HG02885 (cell line): ENCODE measurements around the gene AFF3.
"Not testable (repeated sequence)": the region's sequence is repeated elsewhere in the genome, so short reads cannot be mapped to it uniquely, and the experiment has no call there.

Source experiments
- ATAC-seq: cut with Tn5 transposase; IDR thresholded peaks from one replicate; pipeline ENCODE4 v1.9.1; 2021; ENCODE audit warnings: mild to moderate bottlenecking; ENCODE audit not compliant: unreplicated experiment, poor library complexity

Gene AFF3

DNA sequence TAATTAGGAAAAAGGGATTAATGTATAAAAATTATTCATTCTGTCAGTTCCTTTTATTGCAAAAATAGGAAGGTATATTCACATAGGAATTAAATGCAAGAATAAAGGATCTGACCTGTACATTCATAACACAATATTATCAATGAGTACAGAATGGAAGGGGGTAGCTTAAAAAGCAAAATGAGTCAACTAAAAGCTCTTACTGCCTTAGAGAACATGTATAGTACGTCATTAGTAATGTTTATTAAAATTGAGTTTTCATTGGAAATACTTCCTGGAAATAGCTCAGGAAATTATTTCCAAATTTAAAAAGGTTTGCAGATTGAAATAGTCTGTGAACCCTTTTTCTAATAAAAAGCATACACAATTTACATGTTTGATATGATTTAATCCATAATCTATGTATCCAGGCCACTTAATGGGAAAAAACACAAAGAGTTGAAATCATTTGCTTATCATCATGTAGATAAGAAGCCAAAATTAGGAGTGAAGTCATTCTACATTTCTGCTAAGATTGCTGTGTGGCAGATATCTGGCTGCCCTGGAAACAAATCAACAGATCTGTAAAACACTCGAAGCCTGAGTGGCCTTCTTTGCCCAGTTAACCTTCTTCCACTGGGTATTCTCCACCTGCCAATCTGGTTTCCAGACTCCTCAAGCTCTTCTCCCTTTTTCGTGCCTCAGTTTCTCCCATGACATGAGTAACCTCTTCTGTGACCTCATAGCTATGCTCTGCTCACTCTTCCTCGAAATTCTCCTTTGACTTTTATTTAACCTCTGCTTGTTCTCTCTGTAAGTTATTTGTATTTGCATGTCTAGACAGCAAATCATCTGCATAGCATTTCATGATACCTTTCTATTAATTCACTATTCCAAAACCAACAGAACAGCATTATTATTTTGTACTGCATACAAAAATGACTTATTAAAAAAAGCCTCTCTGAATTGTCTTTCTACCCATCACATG lies 471.3 kb downstream of the AFF3 start:
- ATAC-seq: peak; percentile 43

DNA sequence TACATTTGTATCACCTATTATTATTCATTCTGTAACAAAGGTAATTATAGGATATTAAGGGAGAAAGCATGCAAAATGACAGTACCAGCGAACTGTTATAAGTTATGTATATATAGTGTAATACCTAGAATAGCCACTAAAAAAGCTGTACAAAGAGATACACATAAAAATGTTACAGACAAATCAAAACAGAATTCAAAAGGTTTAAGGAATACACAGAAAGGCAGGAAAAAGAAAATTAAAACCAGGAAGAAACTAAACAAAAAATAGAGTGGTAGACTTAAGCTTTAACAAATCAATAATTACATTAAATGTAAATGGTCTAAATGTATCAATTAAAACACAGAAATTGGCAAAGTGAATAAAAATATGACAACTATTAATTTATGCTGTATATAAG lies 476.1 kb downstream of the AFF3 start:
- ATAC-seq: no peak

DNA sequence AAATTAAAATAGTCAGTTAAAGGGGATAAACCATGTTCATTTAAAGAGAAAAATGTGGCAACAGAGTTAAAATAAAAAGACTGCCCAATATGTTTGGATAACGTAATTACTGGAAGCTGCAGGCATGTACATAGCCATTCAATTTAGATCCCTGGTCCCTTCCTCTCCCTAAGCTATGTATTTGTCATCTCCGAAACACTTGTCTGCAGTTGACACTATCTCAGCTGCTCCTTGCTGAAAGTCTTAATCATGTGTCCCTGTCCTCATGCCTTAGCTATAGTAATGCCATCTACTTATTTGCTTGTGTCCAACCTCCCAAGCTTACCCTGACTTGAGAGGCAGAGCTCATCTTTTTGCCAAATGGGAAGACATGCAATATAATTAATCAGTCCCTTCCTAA lies 478.7 kb downstream of the AFF3 start:
- ATAC-seq: no peak

DNA sequence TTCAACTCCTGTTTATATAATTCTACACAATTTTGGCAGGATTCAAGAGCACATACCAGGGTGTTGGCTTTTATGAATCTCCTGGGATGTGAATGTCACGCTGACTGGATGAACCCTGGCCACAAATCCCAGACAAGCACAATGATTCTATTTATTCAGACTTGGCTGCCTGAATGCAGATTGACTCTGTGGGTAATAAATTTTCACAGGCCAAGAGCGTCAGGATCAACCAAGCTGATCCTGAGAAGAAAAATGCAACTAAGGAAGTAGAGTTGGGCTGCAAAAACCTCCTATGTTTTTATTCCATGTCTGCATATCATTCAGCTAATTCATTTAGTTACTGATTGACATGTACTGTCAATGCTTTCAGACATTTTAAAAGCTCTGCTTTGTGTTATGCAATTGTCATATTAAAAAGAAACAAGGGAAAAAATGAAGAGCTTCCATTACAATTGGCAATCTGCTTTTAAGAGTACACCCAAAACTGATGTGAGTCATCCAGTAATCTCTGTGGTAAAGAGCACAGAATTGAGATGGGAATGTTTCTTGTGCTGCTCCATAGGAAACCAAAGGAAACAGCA lies 479.5 kb downstream of the AFF3 start:
- no peak for ATAC-seq

DNA sequence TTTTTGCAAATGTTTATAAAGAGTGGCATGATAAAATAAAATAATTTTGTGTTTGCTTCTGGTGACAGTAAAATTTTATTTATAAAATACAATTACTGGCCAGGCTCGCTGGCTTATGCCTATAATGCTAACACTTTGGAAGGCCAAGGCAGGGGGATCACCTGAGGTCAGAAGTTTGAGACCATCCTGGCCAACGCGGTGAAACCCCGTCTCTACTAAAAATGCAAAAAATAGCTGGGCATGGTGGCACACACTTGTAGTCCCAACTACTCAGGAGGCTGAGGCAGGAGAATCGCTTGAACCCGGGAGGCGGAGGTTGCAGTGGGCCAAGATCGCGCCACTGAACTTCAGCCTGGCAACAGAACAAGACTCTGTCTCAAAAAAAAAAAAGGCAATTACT lies 480.6 kb downstream of the AFF3 start:
- not testable (repeated sequence) for ATAC-seq

DNA sequence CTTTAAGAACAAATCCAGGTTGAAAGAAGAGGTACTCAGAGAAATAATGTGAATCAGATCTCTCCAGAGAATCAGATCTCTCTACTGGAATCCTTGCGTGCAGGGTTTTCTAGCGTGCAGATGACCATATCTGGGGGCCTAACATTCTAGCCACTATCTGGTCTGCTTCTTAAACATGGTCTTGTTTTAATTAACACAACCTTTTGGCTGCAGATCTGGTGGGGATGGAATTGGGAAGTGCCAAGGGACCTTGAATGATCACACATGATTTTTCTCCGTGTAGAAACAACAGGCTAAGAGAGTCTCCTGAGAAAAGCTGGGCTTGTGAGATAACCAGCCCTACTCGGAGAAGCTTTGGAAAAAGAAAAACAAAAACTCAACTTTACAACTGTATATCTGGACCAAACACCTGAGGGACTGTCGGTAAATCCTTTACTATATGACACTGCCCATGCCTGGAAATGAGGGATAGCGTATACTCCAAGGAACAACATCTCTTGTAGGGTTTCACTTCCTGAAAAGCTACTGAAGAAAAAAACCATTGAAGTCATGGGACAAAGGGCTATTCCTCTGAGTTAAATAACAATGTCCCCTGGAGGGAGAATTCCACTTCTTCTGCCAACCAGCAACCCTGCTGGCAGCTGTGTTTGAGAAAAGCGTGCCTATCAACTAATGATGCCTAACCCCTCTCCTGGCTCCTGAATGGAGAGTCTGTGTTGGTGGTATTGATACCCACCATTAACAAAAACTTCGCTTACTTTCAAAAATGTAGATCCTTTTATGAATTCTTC lies 481.6 kb downstream of the AFF3 start:
- no peak for ATAC-seq

DNA sequence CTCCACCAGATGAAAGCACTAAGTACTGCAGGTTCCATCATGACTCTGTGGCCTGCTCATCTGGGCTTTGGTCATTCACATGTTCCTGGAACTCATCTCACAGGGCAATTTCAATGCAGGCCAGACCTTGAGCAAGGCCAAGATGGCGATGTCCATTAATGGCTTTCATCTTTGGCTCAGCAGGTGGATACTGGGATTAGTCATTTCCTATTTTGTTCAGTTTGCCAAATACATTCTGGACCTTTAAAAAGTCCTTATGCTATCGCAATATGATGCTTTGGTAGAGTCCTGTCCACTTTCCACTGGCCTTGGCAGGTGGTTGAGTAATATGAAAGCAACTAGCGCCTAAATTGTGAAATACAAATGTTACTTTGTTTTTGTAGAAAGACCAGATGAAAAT lies 482.5 kb downstream of the AFF3 start:
- no peak for ATAC-seq

DNA sequence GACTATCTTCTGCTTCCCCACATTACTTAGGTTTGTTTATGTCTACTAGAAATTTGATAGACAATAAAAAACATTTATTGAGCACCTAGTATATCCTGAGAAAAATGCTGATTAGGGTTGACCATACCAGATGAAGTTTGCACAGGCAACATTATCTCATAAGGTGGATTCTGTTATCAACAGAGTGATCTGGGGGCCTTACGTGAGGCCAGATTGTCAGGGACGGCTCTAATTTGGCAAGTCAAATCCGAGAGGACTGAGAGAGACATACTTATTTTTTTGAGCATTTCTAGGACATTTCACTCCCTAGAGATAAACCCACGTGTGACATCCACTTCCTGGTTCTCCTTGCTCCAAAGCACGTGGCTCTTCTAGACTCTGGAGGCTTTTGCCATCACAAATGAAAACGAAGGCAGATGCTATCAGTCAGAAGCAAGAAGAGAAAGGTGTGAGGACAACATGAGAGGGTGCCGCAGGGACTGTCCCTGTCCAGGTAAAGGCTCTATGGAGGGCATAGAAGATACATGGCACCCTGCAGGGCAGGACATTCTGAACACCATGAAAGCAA lies 484.6 kb downstream of the AFF3 start:
- no peak for ATAC-seq

DNA sequence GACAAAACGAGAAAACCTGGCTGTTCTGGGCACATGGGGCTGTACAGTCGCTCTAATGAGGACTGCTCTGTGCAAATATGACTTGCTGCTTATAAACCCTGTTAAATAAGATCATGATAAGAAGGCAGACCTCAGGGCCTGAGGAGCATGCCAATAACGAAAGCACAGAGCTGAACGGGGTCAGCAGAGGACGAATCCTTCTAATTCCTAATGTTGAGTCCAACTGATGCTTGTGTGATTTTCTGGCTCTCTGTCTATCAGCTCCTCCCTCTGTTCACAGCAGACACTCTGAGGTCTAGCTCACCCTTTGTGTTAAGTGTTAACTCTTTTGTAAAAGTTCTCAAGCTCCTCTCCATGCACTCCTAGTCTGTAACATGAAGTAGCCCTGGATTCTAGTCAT lies 485.4 kb downstream of the AFF3 start:
- no peak for ATAC-seq

DNA sequence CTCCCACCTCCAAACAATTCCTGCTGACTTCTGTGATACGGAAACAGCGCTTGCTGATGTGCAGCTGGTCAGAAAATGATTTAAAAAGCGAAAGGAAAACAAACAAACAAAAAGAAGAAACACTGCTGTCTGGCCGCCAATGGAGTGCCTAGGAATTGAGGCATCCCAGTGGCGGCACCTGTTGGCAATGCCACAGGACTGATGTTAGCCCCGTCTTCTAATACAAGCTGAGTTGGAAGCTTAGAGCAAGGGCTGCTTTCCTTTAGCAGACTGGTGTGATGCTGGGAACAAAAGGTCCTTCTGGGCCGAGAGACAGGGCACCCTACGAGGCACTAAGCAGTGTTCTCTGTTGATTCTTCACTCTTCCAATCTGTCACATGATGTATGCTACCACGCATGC lies 489.0 kb downstream of the AFF3 start:
- no peak for ATAC-seq

DNA sequence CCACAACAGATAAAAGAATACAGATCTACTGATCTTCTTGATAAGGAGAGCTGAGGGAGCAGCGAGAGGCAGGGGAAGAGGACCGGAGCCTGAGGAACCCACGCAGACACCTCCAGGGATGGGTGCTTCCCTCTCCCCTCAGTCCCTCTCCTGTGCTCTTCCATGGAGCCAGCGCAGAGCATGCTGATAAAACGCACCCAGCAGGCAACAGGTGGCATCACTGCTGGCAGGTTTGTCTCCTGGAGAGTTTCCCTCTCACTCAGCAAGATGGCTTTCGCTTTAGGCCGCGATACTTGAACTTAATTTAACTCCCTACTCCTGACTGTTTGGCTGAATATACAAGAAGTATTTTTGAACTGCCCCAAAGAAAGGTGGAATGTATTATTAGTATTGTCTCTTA lies 489.5 kb downstream of the AFF3 start:
- ATAC-seq: no peak

DNA sequence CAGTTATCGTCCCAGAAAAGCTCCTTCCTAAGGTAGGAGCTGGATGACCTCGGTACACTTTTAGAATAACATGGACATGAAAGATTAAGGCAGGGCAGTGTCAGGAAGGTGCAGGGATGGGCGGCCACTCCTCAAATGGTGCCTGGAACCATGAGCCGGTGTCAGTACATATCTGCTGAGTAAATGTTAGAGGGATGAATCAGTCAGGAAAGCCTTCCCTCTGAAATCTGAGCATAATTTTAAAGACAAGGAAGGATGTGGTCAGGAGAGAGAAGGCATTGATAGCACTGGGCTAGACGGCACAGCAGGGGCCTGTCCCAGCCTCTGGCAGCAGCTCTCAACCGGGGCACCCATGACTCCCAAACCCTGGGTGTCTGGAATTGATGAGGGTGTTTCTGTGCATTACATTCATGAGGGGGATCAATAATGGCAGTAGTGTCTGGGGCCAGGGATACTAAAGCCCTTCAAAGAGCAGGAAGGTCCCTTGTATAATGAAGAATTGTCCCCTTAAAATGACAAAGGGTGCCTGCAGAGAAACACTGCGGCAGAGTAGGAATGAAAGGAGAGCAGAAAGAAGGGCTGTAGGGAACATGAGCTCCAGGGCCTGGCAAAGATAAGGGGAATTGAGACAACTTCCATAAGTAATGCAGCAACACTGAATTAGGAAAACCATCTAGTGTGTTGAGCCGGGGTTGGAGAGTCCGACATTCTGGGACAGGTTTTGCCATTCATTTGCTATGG lies 490.3 kb downstream of the AFF3 start:
- no peak for ATAC-seq

DNA sequence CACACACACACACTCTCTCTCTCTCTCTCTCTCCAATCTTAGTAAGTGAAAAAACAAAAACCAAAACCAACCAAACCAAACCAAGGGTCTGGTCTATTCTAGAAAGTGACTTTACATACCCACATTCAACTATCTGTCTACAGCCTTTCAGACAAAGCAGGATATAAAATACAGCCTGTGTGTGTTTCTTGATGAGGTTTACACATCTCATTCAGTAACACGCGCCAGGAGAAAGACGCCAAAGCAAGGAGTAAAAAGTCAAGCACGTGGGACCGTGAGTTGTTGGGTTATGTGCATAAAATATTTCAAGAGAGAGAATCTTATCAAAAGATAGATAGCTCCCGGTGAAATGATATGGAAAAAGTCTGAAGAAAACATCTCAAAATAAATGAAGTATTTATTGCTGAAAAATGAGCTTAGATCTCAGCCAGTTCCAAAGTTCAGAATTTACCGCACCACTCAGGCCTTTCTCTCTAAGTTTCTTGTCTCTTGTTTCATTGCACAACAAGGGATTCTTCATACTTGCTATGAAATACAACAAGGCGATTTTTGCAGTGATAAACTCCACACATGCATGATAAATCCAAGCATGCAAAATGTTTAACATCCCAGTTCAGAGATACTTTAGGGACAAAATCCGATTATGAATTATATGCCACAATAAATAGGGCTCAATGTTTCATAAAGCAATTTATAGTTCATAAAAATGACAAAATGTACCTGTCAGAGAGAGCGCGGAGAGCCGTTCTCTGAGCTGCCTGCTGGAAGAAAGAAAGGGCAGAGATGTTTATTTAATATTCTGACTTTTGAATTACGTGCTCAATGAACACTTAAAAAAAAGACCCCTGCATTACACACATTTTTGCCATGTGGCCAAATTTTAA lies 493.2 kb downstream of the AFF3 start:
- no peak for ATAC-seq

DNA sequence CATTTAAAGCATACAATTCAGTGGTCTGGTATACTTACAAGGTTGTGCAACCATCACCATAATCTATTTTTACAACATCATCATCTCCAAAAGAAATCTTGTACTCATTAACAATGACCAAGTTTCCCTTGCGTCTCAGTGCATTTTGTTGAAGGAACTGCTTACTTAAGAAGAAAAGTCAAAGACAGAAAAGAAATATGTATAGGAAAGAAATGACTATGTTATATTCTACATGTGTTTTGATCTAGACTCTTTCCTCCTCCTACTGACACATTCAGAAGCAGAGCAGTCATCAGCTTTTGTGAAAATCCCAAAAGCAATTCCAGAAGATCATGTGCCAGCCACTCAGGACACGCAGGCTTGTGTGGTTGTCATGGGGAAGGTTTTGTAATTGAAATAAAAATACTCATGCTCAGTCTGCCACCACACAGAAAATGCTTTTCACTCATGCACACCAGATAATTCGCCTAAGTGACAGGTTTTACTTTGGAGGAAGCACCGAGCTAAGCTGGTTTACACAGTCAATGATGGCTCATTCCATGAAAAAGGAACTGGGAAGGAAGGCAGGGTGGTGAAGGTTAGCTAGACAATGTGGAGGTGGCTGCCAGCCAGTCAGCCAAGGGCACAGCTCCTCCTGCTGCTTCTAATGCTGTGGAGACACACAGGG lies 494.1 kb downstream of the AFF3 start:
- ATAC-seq: no peak

DNA sequence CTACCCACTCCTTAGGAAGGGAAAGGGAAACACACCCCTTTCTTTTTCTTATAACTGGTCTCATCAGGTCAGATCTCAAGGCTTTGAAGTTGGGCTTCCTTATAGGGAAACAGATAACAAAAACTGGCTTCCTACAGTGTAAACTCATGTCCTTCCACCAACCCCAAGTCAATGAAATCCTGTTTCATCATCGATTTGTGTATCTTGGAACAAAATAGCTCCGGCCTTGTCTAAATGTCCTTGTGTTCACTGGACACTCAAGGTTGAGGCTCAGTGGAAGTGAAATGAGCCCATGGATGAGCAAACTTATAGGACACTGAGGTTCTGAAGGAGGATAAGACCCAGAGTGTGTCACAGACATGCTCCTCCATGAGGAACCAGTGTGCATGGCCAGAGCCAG lies 496.4 kb downstream of the AFF3 start:
- no peak for ATAC-seq

DNA sequence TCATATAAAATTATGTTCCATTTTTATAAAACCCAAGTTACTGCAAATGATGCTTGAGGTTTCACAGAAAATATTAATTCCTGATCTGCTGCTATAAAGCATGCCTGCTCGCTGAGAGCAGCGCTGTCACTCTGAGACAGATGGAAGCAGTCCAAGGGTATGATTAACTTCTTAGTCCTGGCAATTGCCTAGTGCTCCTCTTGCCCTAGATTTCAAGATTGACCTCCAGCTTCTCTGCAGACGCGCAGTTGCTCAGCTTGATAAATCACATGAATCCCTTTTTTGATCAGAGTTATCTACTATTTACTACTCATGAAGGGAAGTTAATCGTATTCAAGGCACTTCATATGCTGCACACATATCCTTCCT lies 498.0 kb downstream of the AFF3 start:
- no peak for ATAC-seq

DNA sequence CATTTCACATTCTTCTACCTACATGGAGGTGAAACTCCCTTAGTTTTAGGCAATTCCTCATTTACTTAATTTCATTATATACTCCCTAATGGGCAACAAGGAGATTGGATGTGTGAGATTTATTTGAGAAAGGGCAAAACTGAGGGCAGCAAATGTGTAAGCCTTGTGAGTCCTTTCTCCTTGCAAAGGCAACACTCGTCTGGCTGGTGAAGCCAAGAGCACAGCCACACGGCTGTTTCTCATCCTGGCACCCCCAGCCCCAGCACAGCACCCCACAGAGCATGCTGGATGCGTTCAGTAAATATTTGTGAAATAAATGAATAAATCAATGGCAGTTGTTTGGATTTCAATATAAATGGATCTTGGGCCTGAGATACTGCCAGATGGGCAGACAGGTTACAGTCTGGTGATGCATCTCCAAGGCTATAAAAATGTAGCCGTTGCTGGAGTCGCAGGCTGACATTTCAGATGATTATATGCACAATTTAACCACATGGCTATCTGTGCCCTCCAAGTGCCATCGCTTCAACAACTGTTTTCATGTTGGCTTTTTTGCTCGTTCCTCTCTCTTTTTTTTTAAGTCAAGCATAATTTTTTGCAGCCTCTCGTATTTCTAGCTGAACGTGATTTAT lies 498.5 kb downstream of the AFF3 start:
- no peak for ATAC-seq

DNA sequence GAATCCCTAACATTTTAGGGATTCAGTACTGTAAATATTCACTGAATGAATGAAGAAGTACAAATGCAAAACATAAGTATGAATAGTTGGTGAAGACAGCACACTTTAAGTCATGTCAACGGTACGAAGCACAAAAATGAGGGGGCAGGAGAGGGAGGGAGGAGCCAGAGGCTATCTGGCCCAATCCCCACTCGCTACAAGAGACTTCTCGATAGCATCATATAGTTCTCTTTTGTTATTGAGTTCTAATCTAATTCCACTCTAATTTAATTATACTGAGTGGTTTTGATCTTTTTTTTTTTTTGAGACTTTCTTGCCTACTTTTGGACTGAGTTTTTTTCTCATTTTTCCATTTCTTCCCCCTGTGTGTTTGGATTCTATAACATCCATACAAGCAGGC lies 500.4 kb downstream of the AFF3 start:
- ATAC-seq: no peak
